ENCODE measurements around the gene COG8.

The COG8 gene

GRCh38 chr16:69339289-69340094 lies at the start of gene COG8, which contains the start of gene NIP7:
COG8 (minus strand) TSS chr16:69339564; CDS start chr16:69339552, 12 bp downstream.
NIP7 (plus strand) TSS chr16:69339772; CDS start chr16:69339830, 58 bp downstream.
- TF ChIP-seq POLR2A (IDR thresholded peaks at IDR 0.05; ENCODE audit: low read length) (peak; percentile 95), GATA1 (IDR thresholded peaks at IDR 0.05; ENCODE audit: low read depth, low read length) (no peak)

GRCh38 chr16:69386596-69386995 lies 47.2 kb upstream of the COG8 start:
- no peak for DNase-seq
- TF ChIP-seq POLR2A (IDR thresholded peaks at IDR 0.05; ENCODE audit: low read length): no peak
- no peak for TF ChIP-seq GATA1 (IDR thresholded peaks at IDR 0.05; ENCODE audit: low read depth, low read length)

More at GRCh38 chr16:69339289-69340094, at the start of gene COG8, which contains the start of gene NIP7:
- peak; percentile 97 to 98 for DNase-seq

- TF ChIP-seq POLR2A (IDR thresholded peaks at IDR 0.05; ENCODE audit: low read length) (no peak), GATA1 (IDR thresholded peaks at IDR 0.05; ENCODE audit: low read depth, low read length) (no peak)
- DNase-seq: no peak
Measured at GRCh38 chr16:69384974-69385373, 45.6 kb upstream of the COG8 start.

- DNase-seq: peak; percentile 19 to 52
- TF ChIP-seq GATA1 (IDR thresholded peaks at IDR 0.05; ENCODE audit: low read depth, low read length) (no peak), POLR2A (IDR thresholded peaks at IDR 0.05; ENCODE audit: low read length) (no peak)
Measured at GRCh38 chr16:69382421-69382820, 43.1 kb upstream of the COG8 start.

- TF ChIP-seq GATA1 (IDR thresholded peaks at IDR 0.05; ENCODE audit: low read depth, low read length): no peak
- no peak for TF ChIP-seq POLR2A (IDR thresholded peaks at IDR 0.05; ENCODE audit: low read length)
- DNase-seq: no peak
Measured at GRCh38 chr16:69381231-69381630, 41.9 kb upstream of the COG8 start.

- no peak for DNase-seq
- TF ChIP-seq POLR2A (IDR thresholded peaks at IDR 0.05; ENCODE audit: low read length) (no peak), GATA1 (IDR thresholded peaks at IDR 0.05; ENCODE audit: low read depth, low read length) (no peak)
Measured at GRCh38 chr16:69378760-69379159, 39.4 kb upstream of the COG8 start.

GRCh38 chr16:69378036-69378435 lies 38.7 kb upstream of the COG8 start:
- DNase-seq: no peak

GRCh38 chr16:69376393-69377059 lies 37.2 kb upstream of the COG8 start:
- no peak for DNase-seq

More at GRCh38 chr16:69378036-69378435, 38.7 kb upstream of the COG8 start:
- TF ChIP-seq POLR2A (IDR thresholded peaks at IDR 0.05; ENCODE audit: low read length) (no peak), GATA1 (IDR thresholded peaks at IDR 0.05; ENCODE audit: low read depth, low read length) (no peak)

GRCh38 chr16:69373019-69373418 lies 33.7 kb upstream of the COG8 start:
- TF ChIP-seq POLR2A (IDR thresholded peaks at IDR 0.05; ENCODE audit: low read length) (no peak), GATA1 (IDR thresholded peaks at IDR 0.05; ENCODE audit: low read depth, low read length) (no peak)
- no peak for DNase-seq

More at GRCh38 chr16:69376393-69377059, 37.2 kb upstream of the COG8 start:
- TF ChIP-seq GATA1 (IDR thresholded peaks at IDR 0.05; ENCODE audit: low read depth, low read length) (no peak), POLR2A (IDR thresholded peaks at IDR 0.05; ENCODE audit: low read length) (no peak)

- TF ChIP-seq POLR2A (IDR thresholded peaks at IDR 0.05; ENCODE audit: low read length) (no peak), GATA1 (IDR thresholded peaks at IDR 0.05; ENCODE audit: low read depth, low read length) (no peak)
- DNase-seq: no peak
Measured at GRCh38 chr16:69371564-69371963, 32.2 kb upstream of the COG8 start.

GRCh38 chr16:69368866-69369265 lies 29.5 kb upstream of the COG8 start:
- TF ChIP-seq GATA1 (IDR thresholded peaks at IDR 0.05; ENCODE audit: low read depth, low read length) (no peak), POLR2A (IDR thresholded peaks at IDR 0.05; ENCODE audit: low read length) (no peak)
- no peak for DNase-seq

- DNase-seq: no peak
- TF ChIP-seq GATA1 (IDR thresholded peaks at IDR 0.05; ENCODE audit: low read depth, low read length) (no peak), POLR2A (IDR thresholded peaks at IDR 0.05; ENCODE audit: low read length) (no peak)
Measured at GRCh38 chr16:69367980-69368379, 28.6 kb upstream of the COG8 start.

GRCh38 chr16:69366431-69366830 lies 27.1 kb upstream of the COG8 start:
- no peak for TF ChIP-seq POLR2A (IDR thresholded peaks at IDR 0.05; ENCODE audit: low read length)
- TF ChIP-seq GATA1 (IDR thresholded peaks at IDR 0.05; ENCODE audit: low read depth, low read length): no peak
- no peak for DNase-seq

- no peak for DNase-seq
- TF ChIP-seq POLR2A (IDR thresholded peaks at IDR 0.05; ENCODE audit: low read length) (no peak), GATA1 (IDR thresholded peaks at IDR 0.05; ENCODE audit: low read depth, low read length) (no peak)
Measured at GRCh38 chr16:69365901-69366300, 26.5 kb upstream of the COG8 start.

All from erythroblast (primary cell).